Activated CD8-positive, alpha-beta memory T cell treated with anti-CD3 and anti-CD28 coated beads, Interleukin-2, amount 50 U/mL, for 4 hours (primary cell): ENCODE results near the gene THTPA.

Experiments used
- DNase-seq: peaks from one replicate; pipeline ENCODE4 v3.0.0-alpha.2; 2020

The THTPA gene

GRCh38 chr14:23556700-23557440 lies 799 bp downstream of the THTPA start:
- DNase-seq, result no peak

- DNase-seq, result no peak
Observed at GRCh38 chr14:23557521-23557920, 1.4 kb downstream of the THTPA start.

- DNase-seq, result no peak
Observed at GRCh38 chr14:23557946-23558345, 1.9 kb downstream of the THTPA start.

GRCh38 chr14:23558346-23559009 lies 2.4 kb downstream of the THTPA start:
- DNase-seq, result no peak

- peak; percentile 72 for DNase-seq
Observed at GRCh38 chr14:23559010-23559925, 3.2 kb downstream of the THTPA start.

DNA sequence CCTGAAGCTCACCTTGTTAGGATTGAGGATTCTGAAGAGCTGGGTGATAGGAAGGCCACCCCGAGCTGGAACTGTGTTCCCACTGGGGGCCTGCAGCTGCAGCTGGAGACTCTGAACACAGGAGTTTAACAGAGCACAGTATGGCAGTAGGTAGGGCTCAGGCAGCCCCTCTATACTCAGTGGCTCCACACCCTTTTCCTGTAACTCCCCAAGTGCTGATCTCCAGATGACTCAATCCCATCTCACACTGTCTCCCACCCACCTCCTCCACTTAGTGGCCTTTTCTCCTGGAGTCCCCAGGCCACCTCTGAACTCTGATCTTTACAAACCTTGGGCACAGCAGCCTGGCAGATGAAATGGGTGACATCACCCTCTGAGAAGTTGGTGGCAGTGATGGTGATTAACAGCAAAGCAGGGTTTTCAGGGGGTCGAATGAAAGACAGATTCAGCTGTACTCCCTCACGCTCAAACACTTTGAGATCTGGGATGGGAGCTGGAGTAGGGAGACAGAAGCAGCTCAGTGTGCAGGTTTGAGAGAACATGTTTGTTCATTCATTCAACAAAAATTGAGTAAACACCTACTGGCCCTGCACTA lies 4.0 kb downstream of the THTPA start:
- DNase-seq, result no peak

- no peak for DNase-seq
Observed at GRCh38 chr14:23561259-23561658, 5.2 kb downstream of the THTPA start.

DNA sequence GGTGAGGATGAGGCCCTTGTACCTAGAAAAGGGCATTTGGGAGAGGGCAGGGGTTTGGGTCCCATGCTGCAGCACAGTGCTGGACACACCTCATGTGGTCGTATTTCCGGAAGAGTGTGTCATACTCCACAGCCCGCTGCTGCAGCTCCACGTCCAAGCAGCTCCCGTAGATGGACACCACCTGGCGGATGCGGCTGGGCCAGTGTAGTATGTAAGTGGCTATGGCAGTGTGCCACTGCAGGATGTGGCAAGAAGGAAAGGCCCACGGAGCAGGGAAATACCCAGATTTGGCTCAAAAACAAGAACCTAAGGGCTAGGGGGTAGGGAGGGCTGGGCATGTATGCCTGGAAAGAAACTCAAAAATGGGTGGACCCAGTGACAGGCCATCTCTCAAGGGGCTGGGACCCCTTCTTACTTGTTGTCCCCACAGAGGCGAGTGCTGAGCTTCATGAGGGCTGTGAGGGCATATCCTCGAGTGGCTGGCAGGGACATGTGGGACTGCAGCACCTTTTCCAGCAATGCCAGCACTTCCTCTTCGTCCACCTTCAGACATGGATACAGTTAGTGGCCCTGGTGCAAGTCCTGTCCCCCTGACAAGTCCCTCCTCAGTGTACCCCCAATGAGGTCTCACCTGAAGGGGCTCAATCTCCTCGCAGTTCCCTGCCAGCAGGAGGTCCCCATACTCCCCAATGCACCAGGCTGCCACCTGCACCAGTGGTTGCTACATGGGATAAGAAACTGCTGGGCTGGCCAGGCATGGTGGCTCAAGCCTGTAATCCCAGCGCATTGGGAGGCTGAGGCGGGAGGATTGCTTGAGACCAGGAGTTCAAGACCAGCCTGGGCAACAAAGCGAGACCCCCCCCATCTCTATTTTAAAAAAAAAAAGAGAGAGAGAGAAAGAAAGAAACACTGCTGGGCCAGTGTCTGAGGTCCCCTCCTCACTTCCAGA lies 6.1 kb downstream of the THTPA start:
- DNase-seq, result no peak

GRCh38 chr14:23562822-23563472 lies 6.9 kb downstream of the THTPA start:
- DNase-seq, result peak; percentile 65

- no peak for DNase-seq
Observed at GRCh38 chr14:23563473-23564180, 7.6 kb downstream of the THTPA start.

DNA sequence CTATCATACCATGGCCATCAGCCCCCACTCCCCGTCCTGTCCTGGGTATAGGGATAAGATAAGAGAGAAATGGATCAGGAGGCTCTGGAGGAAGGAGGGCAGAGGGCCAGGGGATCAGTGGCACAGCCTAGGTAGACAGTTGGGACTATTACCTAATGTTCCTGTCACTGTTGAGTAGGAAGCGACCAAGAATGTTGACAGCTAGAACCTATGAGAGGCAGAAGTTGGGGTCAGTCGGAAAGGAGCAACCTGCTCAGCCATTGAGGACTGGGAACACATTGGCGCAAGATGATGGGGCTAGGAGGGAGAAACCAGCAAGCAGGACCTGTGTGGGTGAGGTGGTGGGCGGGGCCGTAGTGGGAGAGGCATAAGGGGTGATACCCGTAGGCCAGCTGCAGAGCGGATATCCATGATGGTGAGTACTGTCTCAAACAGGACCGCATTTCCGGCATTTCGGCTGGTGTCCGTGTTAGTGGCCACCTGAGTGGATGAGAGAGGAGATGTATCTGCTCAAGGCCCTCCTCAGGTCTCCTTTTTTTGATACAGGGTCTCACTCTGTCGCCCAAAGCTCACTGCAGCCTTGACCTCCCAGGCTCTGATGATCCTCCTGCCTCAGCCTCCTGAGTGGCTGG lies 8.2 kb downstream of the THTPA start:
- DNase-seq, result no peak

GRCh38 chr14:23564876-23565275 lies 8.8 kb downstream of the THTPA start:
- no peak for DNase-seq

DNA sequence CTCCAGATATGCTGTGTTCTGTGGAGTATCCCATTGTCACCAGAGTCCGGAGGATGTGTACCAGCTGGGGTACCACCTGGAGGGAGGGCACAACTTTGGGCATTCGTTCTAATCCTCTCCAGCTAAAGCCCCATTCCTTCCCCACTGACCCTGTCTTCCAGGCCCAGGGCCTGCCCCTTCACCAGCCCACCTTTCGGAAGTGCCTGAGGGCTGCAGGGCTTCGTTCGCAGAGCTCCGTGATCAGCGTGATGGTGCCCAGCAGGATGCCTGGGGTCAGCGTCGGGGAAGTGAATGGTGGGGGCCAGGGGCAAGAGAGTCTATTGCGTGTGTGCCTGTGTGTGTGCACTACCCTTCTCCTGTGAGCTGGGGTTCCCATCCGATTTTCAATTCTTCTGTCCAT lies 9.6 kb downstream of the THTPA start:
- DNase-seq, result no peak

GRCh38 chr14:23566112-23566777 lies 10.2 kb downstream of the THTPA start:
- no peak for DNase-seq

GRCh38 chr14:23566778-23567185 lies 10.7 kb downstream of the THTPA start:
- no peak for DNase-seq

GRCh38 chr14:23567186-23568020 lies 11.3 kb downstream of the THTPA start, which contains the start of gene AP1G2:
TSS of gene AP1G2 (minus strand) at chr14:23567791. CDS start at chr14:23567314, 477 bp downstream.
- DNase-seq, result peak; percentile 83

DNA sequence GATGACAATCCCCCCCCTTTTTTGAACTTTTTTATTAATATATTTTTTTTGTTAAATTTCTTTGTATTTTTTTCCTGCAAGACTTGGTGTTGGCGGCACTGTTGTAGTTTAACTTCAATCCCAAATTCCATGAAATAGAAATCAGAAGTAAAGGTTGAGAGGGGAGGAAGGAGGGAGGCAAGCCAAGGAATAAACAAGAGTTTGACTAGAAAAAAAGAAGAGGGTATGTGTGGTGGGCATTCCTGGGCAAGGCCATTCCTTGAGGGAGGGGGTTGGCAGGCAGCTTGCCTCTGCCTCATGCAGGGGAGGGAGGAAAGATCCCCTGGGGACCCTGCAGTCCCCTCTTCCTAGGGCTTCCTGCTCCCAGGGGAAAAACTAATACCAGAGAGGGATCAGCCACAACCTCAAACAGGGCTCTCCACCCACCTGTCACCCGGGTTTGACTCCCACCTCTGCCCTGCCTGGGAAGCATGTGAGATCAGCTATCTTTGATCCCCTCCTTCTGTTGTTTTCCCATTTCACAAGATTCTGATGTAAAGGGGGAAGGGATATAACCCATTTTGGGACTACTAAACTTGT lies 12.0 kb downstream of the THTPA start:
- DNase-seq, result no peak
